Dedifferentiated amniotic fluid mesenchymal stem cell (primary cell): Measurements from ENCODE around the gene CLIC5.

Experiments
- DNase-seq: peaks from one replicate; pipeline ENCODE4 v3.0.0-alpha.2; 2016; ENCODE audit errors: extremely low spot score

CLIC5 gene

GRCh38 chr6:45895569-45895968 lies 120.1 kb downstream of the CLIC5 start:
- DNase-seq = no peak

- DNase-seq = no peak
These were observed 122.9 kb downstream of the CLIC5 start for GRCh38 chr6:45892696-45893245.

- DNase-seq = no peak
These were observed 123.5 kb downstream of the CLIC5 start for GRCh38 chr6:45892196-45892595.

- DNase-seq = no peak
These were observed 128.9 kb downstream of the CLIC5 start for GRCh38 chr6:45886776-45887175.

- DNase-seq = no peak
These were observed 131.3 kb downstream of the CLIC5 start for GRCh38 chr6:45884336-45884735.

- DNase-seq = no peak
These were observed 133.0 kb downstream of the CLIC5 start for GRCh38 chr6:45882671-45883070.

GRCh38 chr6:45881705-45882467 lies 133.8 kb downstream of the CLIC5 start:
- DNase-seq = no peak

- no peak for DNase-seq
These were observed 135.0 kb downstream of the CLIC5 start for GRCh38 chr6:45880676-45881075.

GRCh38 chr6:45880159-45880558 lies 135.5 kb downstream of the CLIC5 start:
- DNase-seq = no peak

- no peak for DNase-seq
These were observed 137.6 kb downstream of the CLIC5 start for GRCh38 chr6:45877970-45878590.

GRCh38 chr6:45872827-45873365 lies 142.8 kb downstream of the CLIC5 start:
- DNase-seq = no peak

- no peak for DNase-seq
These were observed 145.1 kb downstream of the CLIC5 start for GRCh38 chr6:45870531-45870930.

GRCh38 chr6:45864651-45865050 lies 151.0 kb downstream of the CLIC5 start:
- no peak for DNase-seq

- no peak for DNase-seq
These were observed 157.0 kb downstream of the CLIC5 start for GRCh38 chr6:45858691-45859090.

- DNase-seq = no peak
These were observed 157.8 kb downstream of the CLIC5 start for GRCh38 chr6:45857827-45858226.

- DNase-seq = no peak
These were observed 159.8 kb downstream of the CLIC5 start for GRCh38 chr6:45855642-45856394.

- no peak for DNase-seq
These were observed 161.4 kb downstream of the CLIC5 start for GRCh38 chr6:45854149-45854742.

- no peak for DNase-seq
These were observed 164.6 kb downstream of the CLIC5 start for GRCh38 chr6:45851034-45851400.

GRCh38 chr6:45850378-45851033 lies 165.2 kb downstream of the CLIC5 start:
- DNase-seq = no peak

GRCh38 chr6:45845567-45845966 lies 170.1 kb downstream of the CLIC5 start:
- DNase-seq = peak; percentile 54

- DNase-seq = no peak
These were observed 170.7 kb downstream of the CLIC5 start for GRCh38 chr6:45844986-45845385.
